T-helper 1 cell (primary cell): ENCODE data around the gene KCNC2.

Experiments used
- DNase-seq, 5 donors: peaks; one replicate each; pipeline ENCODE4 v3.0.0-alpha.2; 2012 to 2020

KCNC2 gene

GRCh38 chr12:75047885-75048525 is 161.6 kb downstream of the KCNC2 start:
- no peak for DNase-seq

- no peak for DNase-seq
Observed at GRCh38 chr12:75042125-75042524, 167.5 kb downstream of the KCNC2 start.

- no peak for DNase-seq
Observed at GRCh38 chr12:75041472-75041871, 168.2 kb downstream of the KCNC2 start.

- no peak for DNase-seq
Observed at GRCh38 chr12:75020068-75020557, 189.5 kb downstream of the KCNC2 start.

GRCh38 chr12:75011120-75011519 is 198.5 kb downstream of the KCNC2 start:
- no peak for DNase-seq

GRCh38 chr12:75007133-75007532 is 202.5 kb downstream of the KCNC2 start:
- no peak for DNase-seq

- DNase-seq, result no peak
Observed at GRCh38 chr12:75000120-75000519, 209.5 kb downstream of the KCNC2 start.

- no peak for DNase-seq
Observed at GRCh38 chr12:74999474-74999873, 210.2 kb downstream of the KCNC2 start.
